ENCODE results near the gene LUZP1. TPM values are rescaled to one million over a fixed set of nuclear protein-coding genes. Genes with fewer than 3 reads are reported as not detected.

The LUZP1 gene
- total RNA-seq, 1 experiment from 2014 or later = 22.4 TPM

- no peaks in the 10 kb centered on the region for H3K9me2 ChIP-seq (ENCODE audit: insufficient read depth)
- no peak for TF ChIP-seq POLR2A (IDR thresholded peaks at IDR 0.05; ENCODE audit: borderline replicate concordance, extremely low read depth, insufficient read depth, insufficient read length)
- TF ChIP-seq CBX3 (IDR thresholded peaks at IDR 0.05; ENCODE audit: low read depth) = no peak
- no peak for TF ChIP-seq TCF7L2 (IDR thresholded peaks at IDR 0.05; ENCODE audit: borderline replicate concordance, extremely low read depth, insufficient read depth, insufficient read length)
- no peak for TF ChIP-seq RAD21 (IDR thresholded peaks at IDR 0.05; ENCODE audit: low read depth)
- no peak for TF ChIP-seq POLR2AphosphoS5 (IDR thresholded peaks at IDR 0.05; ENCODE audit: low read depth, low read length)
- TF ChIP-seq FOSL1 (IDR thresholded peaks at IDR 0.05; ENCODE audit: low read depth) = no peak
- no peak for TF ChIP-seq JUND (IDR thresholded peaks at IDR 0.05)
- TF ChIP-seq SRF (IDR thresholded peaks at IDR 0.05; ENCODE audit: low read depth) = no peak
- TF ChIP-seq SP1 (IDR thresholded peaks at IDR 0.05; ENCODE audit: low read depth) = no peak
- TF ChIP-seq ZFX (IDR thresholded peaks at IDR 0.05) = no peak
- TF ChIP-seq, protein P1, sequence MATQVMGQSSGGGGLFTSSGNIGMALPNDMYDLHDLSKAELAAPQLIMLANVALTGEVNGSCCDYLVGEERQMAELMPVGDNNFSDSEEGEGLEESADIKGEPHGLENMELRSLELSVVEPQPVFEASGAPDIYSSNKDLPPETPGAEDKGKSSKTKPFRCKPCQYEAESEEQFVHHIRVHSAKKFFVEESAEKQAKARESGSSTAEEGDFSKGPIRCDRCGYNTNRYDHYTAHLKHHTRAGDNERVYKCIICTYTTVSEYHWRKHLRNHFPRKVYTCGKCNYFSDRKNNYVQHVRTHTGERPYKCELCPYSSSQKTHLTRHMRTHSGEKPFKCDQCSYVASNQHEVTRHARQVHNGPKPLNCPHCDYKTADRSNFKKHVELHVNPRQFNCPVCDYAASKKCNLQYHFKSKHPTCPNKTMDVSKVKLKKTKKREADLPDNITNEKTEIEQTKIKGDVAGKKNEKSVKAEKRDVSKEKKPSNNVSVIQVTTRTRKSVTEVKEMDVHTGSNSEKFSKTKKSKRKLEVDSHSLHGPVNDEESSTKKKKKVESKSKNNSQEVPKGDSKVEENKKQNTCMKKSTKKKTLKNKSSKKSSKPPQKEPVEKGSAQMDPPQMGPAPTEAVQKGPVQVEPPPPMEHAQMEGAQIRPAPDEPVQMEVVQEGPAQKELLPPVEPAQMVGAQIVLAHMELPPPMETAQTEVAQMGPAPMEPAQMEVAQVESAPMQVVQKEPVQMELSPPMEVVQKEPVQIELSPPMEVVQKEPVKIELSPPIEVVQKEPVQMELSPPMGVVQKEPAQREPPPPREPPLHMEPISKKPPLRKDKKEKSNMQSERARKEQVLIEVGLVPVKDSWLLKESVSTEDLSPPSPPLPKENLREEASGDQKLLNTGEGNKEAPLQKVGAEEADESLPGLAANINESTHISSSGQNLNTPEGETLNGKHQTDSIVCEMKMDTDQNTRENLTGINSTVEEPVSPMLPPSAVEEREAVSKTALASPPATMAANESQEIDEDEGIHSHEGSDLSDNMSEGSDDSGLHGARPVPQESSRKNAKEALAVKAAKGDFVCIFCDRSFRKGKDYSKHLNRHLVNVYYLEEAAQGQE (IDR thresholded peaks at IDR 0.05; ENCODE audit: low read depth) = no peak
- no peak overlapping the region for H3K27ac ChIP-seq (ENCODE audit: low read depth, low read length)
- peaks cover 95% of the 10 kb centered on the region for H3K79me2 ChIP-seq (ENCODE audit: insufficient read depth, low read length)
- intact Hi-C loops (cut with micrococcal nuclease) = no loop called here
- no peaks in the 10 kb centered on the region for H3K36me3 ChIP-seq (ENCODE audit: control insufficient read depth in 1 of 2, insufficient read depth in 2 of 2, low read length in 2 of 2)
- no peak overlapping the region for H3K9ac ChIP-seq (ENCODE audit: low read length)
- no peak overlapping the region for H3K4me2 ChIP-seq (ENCODE audit: low read length)
- BruUV-seq (replicated peaks) = no TSS peak
- RAD21 ChIA-PET (ENCODE audit: low non-redundant PET in 1 of 2, low total read pairs in 2 of 2, uncharacterized antibody in 2 of 2, unreplicated experiment in 2 of 2) = no interaction called here
- CTCF ChIA-PET = no interaction called here
- no peak overlapping the region for H3K4me3 ChIP-seq (replicated peaks in 1 of 2; ENCODE audit: low read depth in 1 of 2, low read length in 2 of 2)
- POLR2A ChIA-PET = no interaction called here
- H3K9me3 ChIP-seq (ENCODE audit: control insufficient read depth in 1 of 2, insufficient read depth in 1 of 2, low read depth in 1 of 2, low read length in 2 of 2) = no peaks in the 10 kb centered on the region
- no peaks in the 10 kb centered on the region for H3K4me1 ChIP-seq (ENCODE audit: control insufficient read depth in 1 of 2, insufficient read depth in 2 of 2, low read length in 2 of 2)
- DNase-seq (ENCODE audit: low read depth, low spot score) = no peak
- no peak for ATAC-seq
- H2AFZ ChIP-seq (ENCODE audit: low read depth, low read length, poor library complexity, severe bottlenecking) = no peak overlapping the region
- H4K20me1 ChIP-seq (ENCODE audit: insufficient read depth) = peaks cover 27% of the 10 kb centered on the region; the same call in 1 of the 2 replicates
- H3K27me3 ChIP-seq (ENCODE audit: insufficient read depth, low read length) = no peaks in the 10 kb centered on the region
Measured at GRCh38 chr1:23039308-23039826, 129.3 kb downstream of the LUZP1 start.
